ENCODE measurements around the gene NCK1. TPM values are rescaled to one million over a fixed set of nuclear protein-coding genes. Genes with fewer than 3 reads are reported as not detected.

NCK1 gene
- polyA plus RNA-seq, 2 of the 4 experiments (the other 2 are of a cell fraction): 30.2 to 60.8 TPM

DNA sequence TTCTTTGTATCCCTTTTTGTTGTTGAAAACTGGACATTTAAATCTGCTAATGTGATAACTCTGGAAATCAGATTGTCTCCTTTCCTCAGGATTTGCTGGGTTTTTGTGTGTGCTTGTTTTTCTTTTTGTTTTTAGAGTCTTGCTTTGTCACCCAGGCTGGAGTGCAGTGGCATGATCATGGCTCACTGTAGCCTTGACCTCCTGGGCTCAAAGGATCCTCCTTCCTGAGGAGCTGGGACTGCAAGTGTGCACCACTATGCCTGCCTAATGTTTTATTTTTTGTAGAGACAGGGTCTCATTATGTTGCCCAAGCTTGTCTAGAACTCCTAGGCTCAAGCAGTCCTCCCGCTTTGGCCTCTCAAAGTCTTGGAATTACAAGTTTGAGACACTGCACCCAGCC, 51.2 kb downstream of the NCK1 start (continued):
- no peak for TF ChIP-seq ZFP36 (IDR thresholded peaks at IDR 0.05; ENCODE audit: borderline replicate concordance, partially characterized antibody)
- no peak for TF ChIP-seq RARB (CRISPR knock-in tag; IDR thresholded peaks at IDR 0.05)
- TF ChIP-seq ZSCAN20 (CRISPR knock-in tag; IDR thresholded peaks at IDR 0.05): no peak
- no peak for TF ChIP-seq HDAC2 (IDR thresholded peaks at IDR 0.05)

DNA sequence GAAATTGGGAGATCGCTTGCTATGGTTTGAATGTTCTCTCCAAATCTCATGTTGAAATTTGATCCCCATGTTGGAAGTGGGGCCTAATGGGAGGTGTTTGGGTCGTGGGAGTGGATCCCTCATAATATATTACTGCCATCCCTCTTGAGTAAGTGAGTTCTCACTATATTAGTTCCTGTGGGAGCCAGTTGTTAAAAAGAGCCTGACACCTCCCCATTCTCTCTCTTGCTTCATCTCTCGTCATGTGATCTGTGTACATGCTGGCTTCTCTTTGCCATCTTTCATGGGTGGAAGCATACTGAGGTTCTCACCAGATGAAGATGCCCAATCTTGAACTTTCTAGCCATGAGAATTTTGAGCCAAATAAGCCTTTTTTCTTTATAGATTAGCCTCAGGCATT, 52.7 kb downstream of the NCK1 start:
- DNase-seq (ENCODE audit: low read depth in 1 of 2, low spot score in 1 of 2): no peak
- POLR2A ChIA-PET: no interaction called here
- no peak overlapping the region for H3K27ac ChIP-seq

DNA sequence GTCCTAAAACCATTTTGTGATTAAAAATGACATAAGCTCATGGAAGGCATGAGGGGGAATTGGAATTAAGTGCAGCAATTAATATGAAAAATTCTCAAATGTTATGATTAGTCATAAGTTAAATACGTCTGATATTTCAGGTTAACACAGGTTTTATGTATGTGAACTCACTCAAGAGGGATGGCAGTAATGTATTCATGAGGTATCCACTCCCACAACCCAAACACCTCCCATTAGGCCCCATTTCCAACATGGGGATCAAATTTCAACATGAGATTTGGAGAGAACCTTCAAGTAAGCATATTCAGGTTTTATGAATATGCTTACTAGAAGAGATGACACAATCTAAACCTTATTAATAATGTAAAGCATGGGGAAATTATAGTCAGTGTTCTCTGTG, 54.2 kb downstream of the NCK1 start:
- Histone ChIP-seq H3K9me3 (peaks cover 3% of the 10 kb centered on the region; the same call in 1 of the 3 replicates), H3K4me1 (no peaks in the 10 kb centered on the region), H3K4me3 (no peak overlapping the region), H3K27ac (no peak overlapping the region), H3K4me2 (no peak overlapping the region)
- no peak for DNase-seq (ENCODE audit: low read depth in 1 of 2, low spot score in 1 of 2)
- ChIA-PET POLR2A (no interaction called here), CTCF (no interaction called here)
- WGBS (ENCODE audit: missing lambda C conversion rate): 88% methylated on average over 1 of the region's 1 CpG
- ATAC-seq: no peak
- no peak for FAIRE-seq
- no peak for TF ChIP-seq JUNB (IDR thresholded peaks at IDR 0.05)
- no peak for TF ChIP-seq ZNF302 (CRISPR knock-in tag; IDR thresholded peaks at IDR 0.05)
- no peak for TF ChIP-seq HOXA7 (CRISPR knock-in tag; IDR thresholded peaks at IDR 0.05)
- no peak for TF ChIP-seq HOXB13 (CRISPR knock-in tag; IDR thresholded peaks at IDR 0.05; ENCODE audit: low read depth)
- TF ChIP-seq HEYL (CRISPR knock-in tag; IDR thresholded peaks at IDR 0.05): no peak
- TF ChIP-seq CBX8 (IDR thresholded peaks at IDR 0.05): no peak
- TF ChIP-seq EHF (CRISPR knock-in tag; IDR thresholded peaks at IDR 0.05): no peak
- TF ChIP-seq RFX5 (IDR thresholded peaks at IDR 0.05): no peak
- TF ChIP-seq, protein P1, sequence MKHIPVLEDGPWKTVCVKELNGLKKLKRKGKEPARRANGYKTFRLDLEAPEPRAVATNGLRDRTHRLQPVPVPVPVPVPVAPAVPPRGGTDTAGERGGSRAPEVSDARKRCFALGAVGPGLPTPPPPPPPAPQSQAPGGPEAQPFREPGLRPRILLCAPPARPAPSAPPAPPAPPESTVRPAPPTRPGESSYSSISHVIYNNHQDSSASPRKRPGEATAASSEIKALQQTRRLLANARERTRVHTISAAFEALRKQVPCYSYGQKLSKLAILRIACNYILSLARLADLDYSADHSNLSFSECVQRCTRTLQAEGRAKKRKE (CRISPR knock-in tag; IDR thresholded peaks at IDR 0.05; ENCODE audit: low read depth): no peak
- no peak for TF ChIP-seq FOSL2 (IDR thresholded peaks at IDR 0.05)
- TF ChIP-seq FOSL2 (CRISPR knock-in tag; IDR thresholded peaks at IDR 0.05): no peak
- TF ChIP-seq RAD21 (conservative IDR thresholded peaks at IDR 0.05 in 1 of 2, IDR thresholded peaks at IDR 0.05 in 1 of 2): no peak
- no peak for TF ChIP-seq BHLHE40 (IDR thresholded peaks at IDR 0.05; ENCODE audit: low read depth, low read length)
- no peak for TF ChIP-seq KDM1A (IDR thresholded peaks at IDR 0.05; ENCODE audit: low read depth)
- no peak for TF ChIP-seq NPAS2 (CRISPR knock-in tag; IDR thresholded peaks at IDR 0.05; ENCODE audit: borderline replicate concordance)
- TF ChIP-seq, protein P2, sequence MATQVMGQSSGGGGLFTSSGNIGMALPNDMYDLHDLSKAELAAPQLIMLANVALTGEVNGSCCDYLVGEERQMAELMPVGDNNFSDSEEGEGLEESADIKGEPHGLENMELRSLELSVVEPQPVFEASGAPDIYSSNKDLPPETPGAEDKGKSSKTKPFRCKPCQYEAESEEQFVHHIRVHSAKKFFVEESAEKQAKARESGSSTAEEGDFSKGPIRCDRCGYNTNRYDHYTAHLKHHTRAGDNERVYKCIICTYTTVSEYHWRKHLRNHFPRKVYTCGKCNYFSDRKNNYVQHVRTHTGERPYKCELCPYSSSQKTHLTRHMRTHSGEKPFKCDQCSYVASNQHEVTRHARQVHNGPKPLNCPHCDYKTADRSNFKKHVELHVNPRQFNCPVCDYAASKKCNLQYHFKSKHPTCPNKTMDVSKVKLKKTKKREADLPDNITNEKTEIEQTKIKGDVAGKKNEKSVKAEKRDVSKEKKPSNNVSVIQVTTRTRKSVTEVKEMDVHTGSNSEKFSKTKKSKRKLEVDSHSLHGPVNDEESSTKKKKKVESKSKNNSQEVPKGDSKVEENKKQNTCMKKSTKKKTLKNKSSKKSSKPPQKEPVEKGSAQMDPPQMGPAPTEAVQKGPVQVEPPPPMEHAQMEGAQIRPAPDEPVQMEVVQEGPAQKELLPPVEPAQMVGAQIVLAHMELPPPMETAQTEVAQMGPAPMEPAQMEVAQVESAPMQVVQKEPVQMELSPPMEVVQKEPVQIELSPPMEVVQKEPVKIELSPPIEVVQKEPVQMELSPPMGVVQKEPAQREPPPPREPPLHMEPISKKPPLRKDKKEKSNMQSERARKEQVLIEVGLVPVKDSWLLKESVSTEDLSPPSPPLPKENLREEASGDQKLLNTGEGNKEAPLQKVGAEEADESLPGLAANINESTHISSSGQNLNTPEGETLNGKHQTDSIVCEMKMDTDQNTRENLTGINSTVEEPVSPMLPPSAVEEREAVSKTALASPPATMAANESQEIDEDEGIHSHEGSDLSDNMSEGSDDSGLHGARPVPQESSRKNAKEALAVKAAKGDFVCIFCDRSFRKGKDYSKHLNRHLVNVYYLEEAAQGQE (IDR thresholded peaks at IDR 0.05): no peak
- TF ChIP-seq FOSB (CRISPR knock-in tag; IDR thresholded peaks at IDR 0.05): no peak
- TF ChIP-seq MAFK (IDR thresholded peaks at IDR 0.05; ENCODE audit: partially characterized antibody): no peak

More for the DNA sequence above, 52.7 kb downstream of the NCK1 start:
- no peak for FAIRE-seq
- CTCF ChIA-PET: no interaction called here
- WGBS (ENCODE audit: missing lambda C conversion rate): 96% methylated on average over 3 of the region's 3 CpGs
- H3K4me3 ChIP-seq: no peak overlapping the region
- no peak for ATAC-seq
- no peak overlapping the region for H3K4me2 ChIP-seq
- H3K9me3 ChIP-seq: peaks cover 3% of the 10 kb centered on the region; the same call in 1 of the 3 replicates
- no peaks in the 10 kb centered on the region for H3K4me1 ChIP-seq
- no peak for TF ChIP-seq RNF2 (IDR thresholded peaks at IDR 0.05; ENCODE audit: borderline replicate concordance, low read depth)
- TF ChIP-seq ZSCAN20 (CRISPR knock-in tag; IDR thresholded peaks at IDR 0.05): no peak
- TF ChIP-seq JUN (IDR thresholded peaks at IDR 0.05): no peak
- TF ChIP-seq, protein P3, sequence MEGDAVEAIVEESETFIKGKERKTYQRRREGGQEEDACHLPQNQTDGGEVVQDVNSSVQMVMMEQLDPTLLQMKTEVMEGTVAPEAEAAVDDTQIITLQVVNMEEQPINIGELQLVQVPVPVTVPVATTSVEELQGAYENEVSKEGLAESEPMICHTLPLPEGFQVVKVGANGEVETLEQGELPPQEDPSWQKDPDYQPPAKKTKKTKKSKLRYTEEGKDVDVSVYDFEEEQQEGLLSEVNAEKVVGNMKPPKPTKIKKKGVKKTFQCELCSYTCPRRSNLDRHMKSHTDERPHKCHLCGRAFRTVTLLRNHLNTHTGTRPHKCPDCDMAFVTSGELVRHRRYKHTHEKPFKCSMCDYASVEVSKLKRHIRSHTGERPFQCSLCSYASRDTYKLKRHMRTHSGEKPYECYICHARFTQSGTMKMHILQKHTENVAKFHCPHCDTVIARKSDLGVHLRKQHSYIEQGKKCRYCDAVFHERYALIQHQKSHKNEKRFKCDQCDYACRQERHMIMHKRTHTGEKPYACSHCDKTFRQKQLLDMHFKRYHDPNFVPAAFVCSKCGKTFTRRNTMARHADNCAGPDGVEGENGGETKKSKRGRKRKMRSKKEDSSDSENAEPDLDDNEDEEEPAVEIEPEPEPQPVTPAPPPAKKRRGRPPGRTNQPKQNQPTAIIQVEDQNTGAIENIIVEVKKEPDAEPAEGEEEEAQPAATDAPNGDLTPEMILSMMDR (IDR thresholded peaks at IDR 0.05): no peak
- TF ChIP-seq HOXB5 (CRISPR knock-in tag; IDR thresholded peaks at IDR 0.05): no peak
- no peak for TF ChIP-seq FOSB (CRISPR knock-in tag; IDR thresholded peaks at IDR 0.05)
- TF ChIP-seq GATA3 (IDR thresholded peaks at IDR 0.05; ENCODE audit: borderline replicate concordance): no peak
- TF ChIP-seq KDM1A (IDR thresholded peaks at IDR 0.05; ENCODE audit: low read depth): no peak
- TF ChIP-seq NPAS2 (CRISPR knock-in tag; IDR thresholded peaks at IDR 0.05; ENCODE audit: borderline replicate concordance): no peak
- TF ChIP-seq EHF (CRISPR knock-in tag; IDR thresholded peaks at IDR 0.05): no peak
- no peak for TF ChIP-seq MYC (IDR thresholded peaks at IDR 0.05; ENCODE audit: borderline replicate concordance, low read length)
- no peak for TF ChIP-seq ZC3H11A (IDR thresholded peaks at IDR 0.05)
- TF ChIP-seq, protein P4, sequence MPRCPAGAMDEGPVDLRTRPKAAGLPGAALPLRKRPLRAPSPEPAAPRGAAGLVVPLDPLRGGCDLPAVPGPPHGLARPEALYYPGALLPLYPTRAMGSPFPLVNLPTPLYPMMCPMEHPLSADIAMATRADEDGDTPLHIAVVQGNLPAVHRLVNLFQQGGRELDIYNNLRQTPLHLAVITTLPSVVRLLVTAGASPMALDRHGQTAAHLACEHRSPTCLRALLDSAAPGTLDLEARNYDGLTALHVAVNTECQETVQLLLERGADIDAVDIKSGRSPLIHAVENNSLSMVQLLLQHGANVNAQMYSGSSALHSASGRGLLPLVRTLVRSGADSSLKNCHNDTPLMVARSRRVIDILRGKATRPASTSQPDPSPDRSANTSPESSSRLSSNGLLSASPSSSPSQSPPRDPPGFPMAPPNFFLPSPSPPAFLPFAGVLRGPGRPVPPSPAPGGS (IDR thresholded peaks at IDR 0.05): no peak
- TF ChIP-seq, protein P5, sequence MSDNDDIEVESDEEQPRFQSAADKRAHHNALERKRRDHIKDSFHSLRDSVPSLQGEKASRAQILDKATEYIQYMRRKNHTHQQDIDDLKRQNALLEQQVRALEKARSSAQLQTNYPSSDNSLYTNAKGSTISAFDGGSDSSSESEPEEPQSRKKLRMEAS (IDR thresholded peaks at IDR 0.05): no peak
- no peak for TF ChIP-seq SREBF2 (IDR thresholded peaks at IDR 0.05)
- no peak for TF ChIP-seq JUNB (IDR thresholded peaks at IDR 0.05)
- TF ChIP-seq CBX8 (IDR thresholded peaks at IDR 0.05): no peak

Measured in A549 (cell line).